Erythroblast (primary cell): Measurements from ENCODE around the gene PLEKHG5.
A peak's percentile ranks its signal among the peaks of the same experiment; 100 is the strongest.

Experiments
- DNase-seq, 2 experiments: peaks; one replicate each; lab custom pipeline; 2025; lab: John Stamatoyannopoulos, UW
- GATA1 ChIP-seq: IDR thresholded peaks from 2 replicates; pipeline ENCODE4 v1.6.1; 2011; ENCODE audit warnings: low read depth, mild to moderate bottlenecking, control low read depth, low read length, moderate library complexity
- POLR2A ChIP-seq: IDR thresholded peaks from 2 replicates; pipeline ENCODE4 v1.6.1; 2011; ENCODE audit warnings: mild to moderate bottlenecking, low read length

Gene PLEKHG5

DNA sequence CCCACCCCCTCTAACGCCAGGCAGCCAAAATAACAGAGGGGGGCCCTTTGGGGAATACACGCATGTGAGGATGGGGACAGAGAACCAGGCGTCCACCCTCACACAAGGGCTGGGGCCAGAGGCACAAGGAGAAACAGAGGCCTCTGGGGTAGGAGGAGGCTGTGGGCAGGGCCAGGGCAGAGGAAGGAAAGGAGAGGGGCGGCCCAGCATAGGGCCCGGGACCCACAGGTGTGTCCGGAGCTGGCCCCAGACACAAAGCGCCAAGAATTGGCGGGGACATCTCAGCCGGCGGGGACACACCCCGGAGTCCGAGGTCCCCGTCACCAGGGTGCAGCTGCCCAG is 6.7 kb downstream of the PLEKHG5 start:
- no peak for TF ChIP-seq GATA1
- no peak for TF ChIP-seq POLR2A
- DNase-seq: no peak

DNA sequence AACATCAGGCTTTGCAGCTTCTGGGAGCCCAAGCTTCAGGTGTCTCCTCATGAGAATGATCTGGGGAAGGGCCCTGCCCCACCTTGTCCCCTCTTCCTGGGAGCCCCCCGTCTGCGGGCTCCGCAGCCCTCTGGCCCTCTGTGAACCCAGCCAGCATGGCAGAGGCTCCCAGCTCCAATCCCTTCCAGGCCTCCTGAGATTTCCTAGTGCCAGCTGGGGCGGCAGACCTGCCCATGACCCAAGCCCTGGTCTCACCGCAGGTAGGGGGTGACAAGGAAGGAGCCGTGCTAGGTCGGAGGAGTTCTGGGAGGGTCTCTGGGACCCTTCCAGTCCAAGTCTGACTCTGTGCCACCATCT is 7.7 kb downstream of the PLEKHG5 start:
- TF ChIP-seq GATA1 (no peak), POLR2A (no peak)
- no peak for DNase-seq

DNA sequence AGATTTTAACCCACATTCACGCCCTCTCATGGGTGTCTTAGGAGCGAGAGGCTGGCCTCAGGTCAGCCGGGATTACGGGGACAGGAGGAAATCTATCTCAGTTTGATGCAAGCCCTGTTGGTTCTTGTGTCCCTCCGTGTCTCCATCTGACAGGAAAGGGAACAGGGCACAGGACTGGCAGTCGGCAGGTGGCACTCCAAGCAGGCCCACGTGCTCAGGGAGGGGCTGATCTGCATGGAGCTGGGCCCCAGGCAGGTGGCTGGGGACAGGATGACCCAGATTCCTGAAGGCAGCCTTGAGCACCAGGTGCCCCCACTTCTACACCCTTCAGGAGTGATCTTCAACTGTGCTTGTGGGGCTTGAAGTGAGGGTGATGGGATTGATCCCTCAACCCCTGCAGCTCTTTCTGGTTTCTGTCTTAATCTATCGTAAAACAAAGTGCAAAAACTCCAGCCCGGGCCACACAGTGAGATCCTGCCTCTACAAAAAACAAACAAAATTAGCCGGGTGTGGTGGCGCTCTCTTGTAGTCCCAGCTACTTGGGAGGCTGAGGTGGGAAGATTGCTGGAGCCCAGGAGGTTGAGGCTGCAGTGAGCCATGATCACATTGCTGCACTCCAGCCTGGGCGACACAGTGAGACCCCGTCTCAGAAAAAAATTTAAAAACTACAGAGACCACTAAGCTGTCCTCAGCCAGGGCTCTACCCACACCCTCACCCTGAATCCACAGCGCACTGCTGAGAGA is 8.3 kb downstream of the PLEKHG5 start:
- no peak for TF ChIP-seq GATA1
- no peak for DNase-seq

DNA sequence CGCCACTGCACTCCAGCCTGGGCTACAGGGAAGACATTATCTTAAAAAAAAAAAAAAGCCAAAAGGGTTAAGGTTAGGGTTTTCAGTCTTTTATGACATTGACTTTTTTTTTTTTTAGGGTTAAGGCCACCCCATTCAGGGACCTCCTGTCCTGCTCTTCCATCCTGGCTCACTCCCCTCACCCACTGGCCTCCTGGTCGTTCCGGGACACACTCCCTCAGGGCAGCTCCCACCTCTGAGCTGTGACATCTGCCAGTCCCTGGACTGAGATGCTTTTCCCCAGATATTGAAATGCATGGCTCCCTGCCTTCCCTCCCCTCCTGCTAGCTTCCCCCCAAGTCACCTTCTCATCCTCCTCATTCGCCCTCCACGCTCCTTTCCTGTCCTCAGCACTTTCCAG is 9.6 kb downstream of the PLEKHG5 start:
- DNase-seq: no peak
- no peak for TF ChIP-seq POLR2A
- no peak for TF ChIP-seq GATA1

GRCh38 chr1:6477039-6477820 is 14.2 kb downstream of the PLEKHG5 start:
- TF ChIP-seq POLR2A (no peak), GATA1 (no peak)
- DNase-seq: no peak

DNA sequence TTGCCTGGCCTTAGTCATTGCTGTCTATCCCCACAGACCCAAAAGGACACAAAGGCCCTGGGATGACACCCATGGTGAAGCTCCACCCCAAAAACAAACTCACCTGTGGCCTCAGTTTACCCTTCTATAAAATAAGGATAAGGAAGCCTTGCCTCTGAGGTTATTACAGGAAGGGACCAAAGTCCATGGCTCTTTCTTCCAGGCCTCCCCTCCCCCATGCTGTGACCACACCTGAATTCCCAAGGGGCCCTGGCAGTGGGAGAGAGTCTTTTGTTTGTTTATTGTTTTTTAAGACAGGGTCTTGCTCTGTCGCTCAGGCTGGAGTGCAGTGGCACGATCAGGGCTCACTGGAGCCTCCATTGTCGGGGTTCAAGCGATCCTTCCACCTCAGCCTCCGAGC is 15.0 kb downstream of the PLEKHG5 start:
- DNase-seq: no peak
- TF ChIP-seq POLR2A (no peak), GATA1 (no peak)

GRCh38 chr1:6475381-6476133 is 15.9 kb downstream of the PLEKHG5 start:
- DNase-seq: peak; percentile 42 to 72

DNA sequence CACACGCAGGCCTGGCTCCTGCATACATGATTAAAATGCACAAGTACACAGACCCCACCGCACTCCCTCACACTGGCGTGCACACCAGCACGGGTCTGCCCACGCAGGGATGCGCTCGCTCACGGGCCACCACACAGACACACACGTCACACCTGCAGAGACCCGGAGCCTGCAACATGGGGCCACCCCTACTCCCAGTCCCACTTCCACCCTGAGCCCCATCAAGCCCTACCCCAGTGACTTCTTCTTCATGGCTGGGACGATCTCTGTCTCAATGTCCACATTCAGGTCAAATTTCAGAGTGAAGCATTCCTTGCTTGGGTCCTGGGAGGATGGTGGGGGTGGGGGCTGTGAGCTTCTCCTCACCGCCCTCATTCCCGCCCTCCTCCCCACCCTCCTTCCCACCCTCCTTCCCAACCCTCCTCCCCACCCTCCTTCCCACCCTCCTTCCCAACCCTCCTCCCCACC is 16.6 kb downstream of the PLEKHG5 start:
- DNase-seq: no peak

More at GRCh38 chr1:6475381-6476133, 15.9 kb downstream of the PLEKHG5 start:
- TF ChIP-seq POLR2A: no peak
- no peak for TF ChIP-seq GATA1

GRCh38 chr1:6473974-6474814 is 17.3 kb downstream of the PLEKHG5 start:
- TF ChIP-seq POLR2A (no peak), GATA1 (no peak)
- DNase-seq: no peak

More for the DNA sequence above, 16.6 kb downstream of the PLEKHG5 start:
- no peak for TF ChIP-seq POLR2A

- TF ChIP-seq POLR2A: no peak
- TF ChIP-seq GATA1: no peak
- no peak for DNase-seq
These were observed 18.3 kb downstream of the PLEKHG5 start for GRCh38 chr1:6473156-6473555.

GRCh38 chr1:6472391-6472790 is 19.1 kb downstream of the PLEKHG5 start:
- peak; percentile 28 for DNase-seq
- TF ChIP-seq POLR2A (no peak), GATA1 (no peak)

DNA sequence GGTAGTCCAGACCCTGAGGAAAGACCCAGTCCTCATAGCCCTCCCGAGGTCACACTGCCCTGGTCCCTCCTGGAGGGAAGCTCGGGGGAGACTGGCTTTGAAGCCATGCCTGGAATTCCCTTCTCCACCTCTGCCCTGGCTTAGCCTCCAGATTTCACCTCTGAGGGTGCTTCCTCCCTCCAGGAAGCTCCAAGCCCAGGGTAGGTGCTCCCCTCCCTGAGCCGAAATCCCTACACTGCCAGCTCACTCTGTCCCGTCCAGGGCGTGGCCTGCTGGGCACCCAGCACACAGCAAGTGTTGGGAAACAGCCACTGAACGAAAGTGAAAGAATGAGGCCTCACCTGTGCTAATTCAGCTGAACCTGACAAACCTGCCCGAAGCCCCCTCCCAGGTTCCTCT is 19.5 kb downstream of the PLEKHG5 start:
- no peak for TF ChIP-seq POLR2A
- no peak for TF ChIP-seq GATA1
- DNase-seq: no peak

DNA sequence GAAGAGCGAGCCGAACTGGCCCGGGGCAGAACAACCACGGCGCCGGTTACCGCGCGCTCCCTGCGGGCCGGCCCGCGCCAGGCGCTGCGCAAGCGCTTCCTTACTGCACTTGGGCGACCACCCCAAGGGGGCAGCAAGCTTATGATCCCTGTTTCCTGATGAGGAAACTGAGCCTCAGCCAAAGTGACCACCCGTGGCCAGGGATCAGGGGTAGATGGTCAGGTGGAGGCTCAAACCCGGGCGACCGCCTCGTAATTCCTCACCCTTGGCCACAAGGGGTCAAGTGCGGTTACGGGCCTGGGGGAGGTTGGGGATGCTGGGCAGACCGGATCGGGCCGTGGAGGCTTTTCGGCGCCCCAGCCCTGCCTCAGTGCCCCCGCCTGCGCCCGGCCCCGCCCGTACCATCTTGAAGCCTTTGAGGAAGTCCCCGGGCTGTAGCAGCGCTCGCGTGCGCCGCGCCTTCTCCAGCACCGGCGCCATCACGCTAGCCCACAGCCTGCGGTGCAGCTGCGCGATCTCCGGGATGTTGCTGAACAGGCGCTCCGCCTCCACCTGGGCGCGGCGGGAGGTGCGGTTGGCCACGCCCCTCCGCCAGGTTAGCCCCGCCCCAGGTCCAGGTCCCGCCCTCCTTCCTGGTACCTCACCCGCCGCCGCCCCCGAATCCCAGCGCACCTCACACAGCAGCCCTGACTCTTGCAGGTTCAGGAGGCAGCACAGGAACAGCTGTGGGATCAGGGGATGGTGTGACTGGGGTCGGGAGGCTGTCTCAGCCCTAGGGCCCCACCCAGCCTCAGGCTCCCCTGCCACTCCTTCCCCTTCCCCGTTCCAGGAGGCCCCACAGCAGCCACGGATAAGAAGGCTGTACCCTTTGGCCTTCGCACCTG is 20.1 kb downstream of the PLEKHG5 start:
- TF ChIP-seq GATA1 (no peak), POLR2A (no peak)

More for the DNA sequence above, 20.1 kb downstream of the PLEKHG5 start:
- DNase-seq: no peak
